ENCODE data around the gene C6orf136. TPM values are rescaled to one million over a fixed set of nuclear protein-coding genes. Genes with fewer than 3 reads are reported as not detected.

The C6orf136 gene
- total RNA-seq, 1 experiment from 2014 or later, result 30.8 TPM

DNA sequence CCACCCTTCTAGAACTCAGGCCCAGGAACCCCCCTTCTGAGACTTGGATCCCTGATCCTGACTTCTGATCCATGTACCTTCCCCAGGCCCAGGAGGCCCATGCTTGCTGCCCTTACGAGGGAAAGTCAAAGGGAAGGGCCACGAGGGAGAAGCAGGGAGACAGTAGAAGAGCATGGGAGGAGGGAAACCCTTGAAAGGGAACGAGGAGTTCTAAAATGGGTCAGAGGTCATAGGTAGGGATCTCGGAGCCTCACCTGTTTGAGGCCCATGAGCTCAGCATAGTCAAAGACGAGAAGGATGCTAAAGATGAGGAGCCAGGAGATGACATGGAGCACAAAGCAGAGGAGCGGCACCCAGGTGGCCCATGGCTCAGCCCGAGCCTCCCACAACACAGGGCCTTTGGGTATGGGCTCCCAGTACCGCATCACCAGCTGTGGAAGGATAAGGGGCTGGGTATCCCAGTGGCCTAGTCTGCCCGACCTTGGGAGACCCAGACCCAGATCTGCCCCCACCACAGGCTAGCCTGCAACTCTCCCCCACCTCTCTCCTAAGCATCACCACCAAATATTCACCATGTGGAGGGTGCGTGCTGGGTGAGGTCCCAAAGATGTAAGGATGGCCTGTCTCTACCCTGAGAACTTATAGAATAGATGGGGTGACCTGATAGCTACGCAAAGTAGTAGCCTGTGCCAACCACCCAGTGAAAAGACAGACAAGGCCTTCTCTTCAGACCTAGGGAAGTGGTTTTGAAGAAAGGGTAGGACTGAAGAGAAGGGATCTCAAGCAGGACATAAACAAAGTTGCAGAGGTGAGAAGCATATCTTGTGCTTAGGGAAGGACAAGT, 42.3 kb downstream of the C6orf136 start:
- DNase-seq (ENCODE audit: low read depth, low spot score) (no peak), ATAC-seq (no peak)
- Histone ChIP-seq H3K27ac (ENCODE audit: low read length) (peak overlapping the region; percentile 52), H3K4me1 (ENCODE audit: control insufficient read depth, insufficient read depth, low read length) (peaks cover 39% of the 10 kb centered on the region), H3K4me3 (ENCODE audit: low read depth in 2 of 2, low read length in 2 of 2) (no peak overlapping the region), H3K36me3 (ENCODE audit: control insufficient read depth, insufficient read depth, low read length) (no peaks in the 10 kb centered on the region), H3K27me3 (ENCODE audit: control insufficient read depth, insufficient read depth, low read length) (no peaks in the 10 kb centered on the region), H3K9me3 (ENCODE audit: control insufficient read depth, insufficient read depth, low read depth, low read length) (no peaks in the 10 kb centered on the region)
- intact Hi-C loops (cut with micrococcal nuclease; ENCODE audit: unreplicated experiment), result no loop called here
- no TSS peak for BruUV-seq (replicated peaks)
- in situ Hi-C loops (cut with HindIII; ENCODE audit: low pct_unique_long_range_greater_than_20kb, low sequenced_read_pairs), result no loop called here
- POLR2A ChIA-PET, result interaction anchor here (0.6 kb wide), 1 partner anchor 31 kb away, joined by 3 read pairs; the partner anchor contains the start of gene TUBB
- TF ChIP-seq, protein P1, sequence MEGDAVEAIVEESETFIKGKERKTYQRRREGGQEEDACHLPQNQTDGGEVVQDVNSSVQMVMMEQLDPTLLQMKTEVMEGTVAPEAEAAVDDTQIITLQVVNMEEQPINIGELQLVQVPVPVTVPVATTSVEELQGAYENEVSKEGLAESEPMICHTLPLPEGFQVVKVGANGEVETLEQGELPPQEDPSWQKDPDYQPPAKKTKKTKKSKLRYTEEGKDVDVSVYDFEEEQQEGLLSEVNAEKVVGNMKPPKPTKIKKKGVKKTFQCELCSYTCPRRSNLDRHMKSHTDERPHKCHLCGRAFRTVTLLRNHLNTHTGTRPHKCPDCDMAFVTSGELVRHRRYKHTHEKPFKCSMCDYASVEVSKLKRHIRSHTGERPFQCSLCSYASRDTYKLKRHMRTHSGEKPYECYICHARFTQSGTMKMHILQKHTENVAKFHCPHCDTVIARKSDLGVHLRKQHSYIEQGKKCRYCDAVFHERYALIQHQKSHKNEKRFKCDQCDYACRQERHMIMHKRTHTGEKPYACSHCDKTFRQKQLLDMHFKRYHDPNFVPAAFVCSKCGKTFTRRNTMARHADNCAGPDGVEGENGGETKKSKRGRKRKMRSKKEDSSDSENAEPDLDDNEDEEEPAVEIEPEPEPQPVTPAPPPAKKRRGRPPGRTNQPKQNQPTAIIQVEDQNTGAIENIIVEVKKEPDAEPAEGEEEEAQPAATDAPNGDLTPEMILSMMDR (IDR thresholded peaks at IDR 0.05), result no peak
- no peak for TF ChIP-seq SIN3A (IDR thresholded peaks at IDR 0.05; ENCODE audit: borderline replicate concordance, insufficient read depth, low read depth, low read length)
- TF ChIP-seq, protein P2, sequence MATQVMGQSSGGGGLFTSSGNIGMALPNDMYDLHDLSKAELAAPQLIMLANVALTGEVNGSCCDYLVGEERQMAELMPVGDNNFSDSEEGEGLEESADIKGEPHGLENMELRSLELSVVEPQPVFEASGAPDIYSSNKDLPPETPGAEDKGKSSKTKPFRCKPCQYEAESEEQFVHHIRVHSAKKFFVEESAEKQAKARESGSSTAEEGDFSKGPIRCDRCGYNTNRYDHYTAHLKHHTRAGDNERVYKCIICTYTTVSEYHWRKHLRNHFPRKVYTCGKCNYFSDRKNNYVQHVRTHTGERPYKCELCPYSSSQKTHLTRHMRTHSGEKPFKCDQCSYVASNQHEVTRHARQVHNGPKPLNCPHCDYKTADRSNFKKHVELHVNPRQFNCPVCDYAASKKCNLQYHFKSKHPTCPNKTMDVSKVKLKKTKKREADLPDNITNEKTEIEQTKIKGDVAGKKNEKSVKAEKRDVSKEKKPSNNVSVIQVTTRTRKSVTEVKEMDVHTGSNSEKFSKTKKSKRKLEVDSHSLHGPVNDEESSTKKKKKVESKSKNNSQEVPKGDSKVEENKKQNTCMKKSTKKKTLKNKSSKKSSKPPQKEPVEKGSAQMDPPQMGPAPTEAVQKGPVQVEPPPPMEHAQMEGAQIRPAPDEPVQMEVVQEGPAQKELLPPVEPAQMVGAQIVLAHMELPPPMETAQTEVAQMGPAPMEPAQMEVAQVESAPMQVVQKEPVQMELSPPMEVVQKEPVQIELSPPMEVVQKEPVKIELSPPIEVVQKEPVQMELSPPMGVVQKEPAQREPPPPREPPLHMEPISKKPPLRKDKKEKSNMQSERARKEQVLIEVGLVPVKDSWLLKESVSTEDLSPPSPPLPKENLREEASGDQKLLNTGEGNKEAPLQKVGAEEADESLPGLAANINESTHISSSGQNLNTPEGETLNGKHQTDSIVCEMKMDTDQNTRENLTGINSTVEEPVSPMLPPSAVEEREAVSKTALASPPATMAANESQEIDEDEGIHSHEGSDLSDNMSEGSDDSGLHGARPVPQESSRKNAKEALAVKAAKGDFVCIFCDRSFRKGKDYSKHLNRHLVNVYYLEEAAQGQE (IDR thresholded peaks at IDR 0.05; ENCODE audit: insufficient read depth in 1 of 2, low read depth in 2 of 2, low read length in 1 of 2), result no peak
- no peak for TF ChIP-seq POLR2AphosphoS5 (IDR thresholded peaks at IDR 0.05; ENCODE audit: low read depth, low read length)
- TF ChIP-seq TCF7L2 (IDR thresholded peaks at IDR 0.05; ENCODE audit: low read depth, low read length), result no peak
- CTCF ChIA-PET, result interaction anchor here (0.7 to 2.5 kb wide), 2 partner anchors 10 to 111 kb away, joined by 3 to 11 read pairs; no protein-coding TSS in a partner anchor

DNA sequence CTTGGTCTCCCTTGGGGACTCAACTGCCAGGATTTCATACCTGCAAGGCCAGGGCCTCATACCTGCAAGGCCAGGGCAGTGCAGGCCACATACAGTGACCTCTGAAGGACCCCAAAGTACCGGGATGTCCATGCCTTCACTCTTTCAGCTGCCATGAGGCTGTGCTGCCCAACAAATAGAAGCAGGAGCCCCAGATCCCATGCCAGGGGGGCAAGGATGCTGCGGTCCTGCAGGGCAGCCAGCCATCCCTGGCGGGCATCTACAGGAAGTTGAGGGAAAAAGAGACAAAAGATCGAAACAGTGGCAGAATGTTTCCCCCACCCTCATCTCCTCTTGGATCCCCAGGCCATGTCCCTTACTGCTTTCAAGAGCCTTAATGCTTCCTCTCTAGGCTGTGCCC, 43.1 kb downstream of the C6orf136 start:
- peaks cover 38% of the 10 kb centered on the region for H3K4me1 ChIP-seq (ENCODE audit: control insufficient read depth, insufficient read depth, low read length)
- ATAC-seq (no peak), DNase-seq (ENCODE audit: low read depth, low spot score) (no peak)
- H3K4me3 ChIP-seq (ENCODE audit: low read depth in 2 of 2, low read length in 2 of 2), result peak overlapping the region; percentile 56 to 86
- TF ChIP-seq, protein P2 (IDR thresholded peaks at IDR 0.05; ENCODE audit: insufficient read depth in 1 of 2, low read depth in 2 of 2, low read length in 1 of 2), result no peak
- TF ChIP-seq POLR2AphosphoS5 (IDR thresholded peaks at IDR 0.05; ENCODE audit: low read depth, low read length), result no peak
- no peak for TF ChIP-seq SIN3A (IDR thresholded peaks at IDR 0.05; ENCODE audit: borderline replicate concordance, insufficient read depth, low read depth, low read length)
- TF ChIP-seq, protein P1 (IDR thresholded peaks at IDR 0.05), result no peak
- no peak for TF ChIP-seq TCF7L2 (IDR thresholded peaks at IDR 0.05; ENCODE audit: low read depth, low read length)
- no TSS peak for BruUV-seq (replicated peaks)
- in situ Hi-C loops (cut with HindIII; ENCODE audit: low pct_unique_long_range_greater_than_20kb, low sequenced_read_pairs) (no loop called here), intact Hi-C loops (cut with micrococcal nuclease; ENCODE audit: unreplicated experiment) (no loop called here)
- H3K9me3 ChIP-seq (ENCODE audit: control insufficient read depth, insufficient read depth, low read depth, low read length), result no peaks in the 10 kb centered on the region
- peak overlapping the region; percentile 87 for H3K27ac ChIP-seq (ENCODE audit: low read length)
- ChIA-PET CTCF (interaction anchor here (0.7 kb wide), 1 partner anchor 112 kb away, joined by 3 read pairs; no protein-coding TSS in a partner anchor), POLR2A (no interaction called here)
- no peaks in the 10 kb centered on the region for H3K36me3 ChIP-seq (ENCODE audit: control insufficient read depth, insufficient read depth, low read length)
- H3K27me3 ChIP-seq (ENCODE audit: control insufficient read depth, insufficient read depth, low read length), result no peaks in the 10 kb centered on the region
